ENCODE data around the gene CLSTN3. TPM values are rescaled to one million over a fixed set of nuclear protein-coding genes. Genes with fewer than 3 reads are reported as not detected.

Gene CLSTN3
- total and polyA plus RNA-seq, 2 of the 8 experiments (the other 6 are each of a cell fraction or from before 2014, with no cell fraction given) = 20.4 to 26.3 TPM

DNA sequence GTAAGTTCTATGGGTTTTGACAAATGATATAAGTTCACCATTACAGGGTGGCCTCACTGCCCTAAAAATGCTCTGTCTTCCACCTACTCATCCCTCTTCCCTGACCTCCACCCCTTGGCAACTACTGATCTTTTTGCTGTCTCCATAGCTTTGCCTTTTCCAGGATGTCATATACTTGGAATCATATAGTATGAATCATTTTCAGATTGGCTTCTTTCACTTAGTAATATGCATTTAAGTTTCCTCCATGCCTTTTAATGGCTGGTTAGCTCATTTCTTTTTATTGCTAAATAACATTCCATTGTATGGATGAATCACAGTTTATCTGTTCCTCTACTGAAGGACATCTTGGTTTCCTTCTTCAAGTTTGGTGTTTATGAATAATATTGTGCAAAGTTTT is 45.3 kb downstream of the CLSTN3 start:
- no peak overlapping the region for H3K9ac ChIP-seq (replicated peaks in 1 of 4; ENCODE audit: extremely low read depth in 1 of 4, low read depth in 3 of 4, low read length in 3 of 4)
- H3K4me1 ChIP-seq (replicated peaks in 1 of 4; ENCODE audit: control insufficient read depth in 3 of 4, insufficient read depth in 4 of 4, low read length in 3 of 4) = no peaks in the 10 kb centered on the region
- H3K79me2 ChIP-seq (ENCODE audit: control insufficient read depth in 1 of 2, insufficient read depth in 2 of 2, low read length in 2 of 2) = no peaks in the 10 kb centered on the region
- CTCF ChIA-PET (ENCODE audit: partially characterized antibody) = interaction anchor here (0.6 to 2.1 kb wide), 5 partner anchors 13 to 183 kb away, joined by 3 to 7 read pairs (median 4); partner anchors contain the start of gene C1RL
- no peaks in the 10 kb centered on the region for H3K36me3 ChIP-seq (ENCODE audit: control insufficient read depth in 2 of 4, insufficient read depth in 4 of 4, low read length in 3 of 4)
- POLR2A ChIA-PET (ENCODE audit: partially characterized antibody) = no interaction called here
- no peak overlapping the region for H2BK120ac ChIP-seq (replicated peaks; ENCODE audit: low read depth, low read length)
- H3K9me3 ChIP-seq (ENCODE audit: insufficient read depth in 2 of 2, low read depth in 1 of 2, low read length in 1 of 2) = peaks cover 45 to 55% of the 10 kb centered on the region in 2 experiments
- no peaks in the 10 kb centered on the region for H3K23me2 ChIP-seq (ENCODE audit: low read depth, low read length)
- H3K18ac ChIP-seq (ENCODE audit: extremely low read depth, low read length) = no peak overlapping the region
- H4K5ac ChIP-seq (ENCODE audit: insufficient read length, low read depth, low read length) = no peak overlapping the region
- H3K14ac ChIP-seq (ENCODE audit: insufficient read length) = no peak overlapping the region
- FAIRE-seq (no peak), DNase-seq (ENCODE audit: low read depth in 1 of 2, low spot score in 2 of 2) (no peak)
- TF ChIP-seq SP4 (IDR thresholded peaks at IDR 0.05; ENCODE audit: low read length) (no peak), SP1 (IDR thresholded peaks at IDR 0.05; ENCODE audit: low read depth, low read length) (no peak), EP300 (IDR thresholded peaks at IDR 0.05; ENCODE audit: borderline replicate concordance in 1 of 2, low read depth in 2 of 2, low read length in 2 of 2) (no peak), SIX5 (IDR thresholded peaks at IDR 0.05; ENCODE audit: low read depth, low read length) (no peak), E2F6 (IDR thresholded peaks at IDR 0.05) (no peak)
- H2AK5ac ChIP-seq (ENCODE audit: low read depth, low read length) = no peak overlapping the region
- H3K27ac ChIP-seq (ENCODE audit: low read depth, low read length) = no peak overlapping the region
- H4K91ac ChIP-seq (replicated peaks; ENCODE audit: insufficient read length, low read length) = no peak overlapping the region
- no peak overlapping the region for H2BK5ac ChIP-seq (ENCODE audit: low read depth, low read length)
- no peak overlapping the region for H2BK20ac ChIP-seq (ENCODE audit: low read length)
- no peak overlapping the region for H2BK15ac ChIP-seq (ENCODE audit: low read length)
- no peak overlapping the region for H3K4ac ChIP-seq (replicated peaks; ENCODE audit: insufficient read length, low read depth, low read length)
- H3K79me1 ChIP-seq (ENCODE audit: low read depth, low read length) = no peaks in the 10 kb centered on the region
- no peak overlapping the region for H3K23ac ChIP-seq (ENCODE audit: insufficient read length)
- no peaks in the 10 kb centered on the region for H4K20me1 ChIP-seq (replicated peaks in 1 of 2; ENCODE audit: control insufficient read depth in 1 of 2, insufficient read depth in 2 of 2, low read length in 2 of 2)
- no peak overlapping the region for H3K4me3 ChIP-seq (ENCODE audit: extremely low read depth in 1 of 4, insufficient read depth in 2 of 4, low read depth in 3 of 4, low read length in 4 of 4)
- no peak overlapping the region for H2AFZ ChIP-seq (ENCODE audit: low read length)
- no peak overlapping the region for H4K8ac ChIP-seq (ENCODE audit: extremely low read depth, insufficient read depth, low read length)
- H3K56ac ChIP-seq (replicated peaks; ENCODE audit: insufficient read length, low read depth, low read length) = no peak overlapping the region
- H3K27me3 ChIP-seq (replicated peaks in 1 of 4; ENCODE audit: control insufficient read depth in 3 of 4, extremely low read depth in 1 of 4, insufficient read depth in 3 of 4, low read length in 3 of 4) = no peaks in the 10 kb centered on the region; a peak in 1 of 7 replicates
- no peak overlapping the region for H3K4me2 ChIP-seq (ENCODE audit: insufficient read depth in 1 of 2, low read depth in 2 of 2, low read length in 2 of 2)
- no peak overlapping the region for H2BK12ac ChIP-seq (ENCODE audit: low read depth, low read length)
